Uterus (tissue), 2 donors: ENCODE data around the gene NMS.

Experiments
- POLR2A ChIP-seq, 2 donors: fragments of 450-650 bp; IDR thresholded peaks; one replicate each; pipeline ENCODE4 v1.6.1; 2016; ENCODE audit warnings: antibody characterized with exemption in 2 of 2, mild to moderate bottlenecking in 1 of 2, moderate library complexity in 1 of 2
- TF ChIP-seq, protein P1 (sequence below), 4 experiments: fragments of 200-600 bp in 2 of 4; fragments of 450-650 bp in 2 of 4; sonication (generic) in 2 of 4; IDR thresholded peaks; one replicate each; pipeline ENCODE4 v1.5.1; 2016 to 2019; ENCODE audit warnings: antibody characterized with exemption in 4 of 4, mild to moderate bottlenecking in 2 of 4, moderate library complexity in 1 of 4

DNA sequence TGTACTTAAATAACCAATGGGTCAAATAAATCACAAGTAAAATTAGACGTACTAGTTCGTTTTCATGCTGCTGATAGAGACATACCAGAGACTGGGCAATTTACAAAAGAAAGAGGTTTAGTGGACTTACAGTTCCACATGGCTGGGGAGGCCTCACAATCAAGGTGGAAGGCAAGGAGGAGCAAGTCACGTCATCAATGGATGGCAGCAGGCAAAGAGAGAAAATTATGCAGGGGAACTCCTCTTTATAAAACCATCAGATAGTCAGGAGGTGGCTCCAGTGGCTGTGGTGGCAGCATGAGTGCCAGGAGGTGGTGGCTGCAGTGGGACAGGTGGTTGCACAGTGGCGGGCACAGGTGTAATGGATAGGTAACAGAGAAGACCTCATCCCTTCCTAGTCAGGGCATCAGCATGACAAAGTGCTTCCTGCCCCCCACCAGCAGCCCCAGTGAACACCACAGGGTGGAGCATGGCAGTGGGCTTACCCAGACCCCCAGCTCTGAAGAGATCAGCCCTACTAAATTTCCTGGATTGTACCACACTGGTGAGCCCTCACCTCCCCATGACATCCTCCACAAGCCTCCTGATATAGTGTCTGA is 45.9 kb upstream of the NMS start:
- TF ChIP-seq, protein P1, sequence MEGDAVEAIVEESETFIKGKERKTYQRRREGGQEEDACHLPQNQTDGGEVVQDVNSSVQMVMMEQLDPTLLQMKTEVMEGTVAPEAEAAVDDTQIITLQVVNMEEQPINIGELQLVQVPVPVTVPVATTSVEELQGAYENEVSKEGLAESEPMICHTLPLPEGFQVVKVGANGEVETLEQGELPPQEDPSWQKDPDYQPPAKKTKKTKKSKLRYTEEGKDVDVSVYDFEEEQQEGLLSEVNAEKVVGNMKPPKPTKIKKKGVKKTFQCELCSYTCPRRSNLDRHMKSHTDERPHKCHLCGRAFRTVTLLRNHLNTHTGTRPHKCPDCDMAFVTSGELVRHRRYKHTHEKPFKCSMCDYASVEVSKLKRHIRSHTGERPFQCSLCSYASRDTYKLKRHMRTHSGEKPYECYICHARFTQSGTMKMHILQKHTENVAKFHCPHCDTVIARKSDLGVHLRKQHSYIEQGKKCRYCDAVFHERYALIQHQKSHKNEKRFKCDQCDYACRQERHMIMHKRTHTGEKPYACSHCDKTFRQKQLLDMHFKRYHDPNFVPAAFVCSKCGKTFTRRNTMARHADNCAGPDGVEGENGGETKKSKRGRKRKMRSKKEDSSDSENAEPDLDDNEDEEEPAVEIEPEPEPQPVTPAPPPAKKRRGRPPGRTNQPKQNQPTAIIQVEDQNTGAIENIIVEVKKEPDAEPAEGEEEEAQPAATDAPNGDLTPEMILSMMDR (IDR thresholded peaks at IDR 0.05), result no peak
- no peak for TF ChIP-seq POLR2A (IDR thresholded peaks at IDR 0.05)
